Right renal pelvis (tissue), 4 donors: Measurements from ENCODE around the gene SETD1A. TPM values are rescaled to one million over a fixed set of nuclear protein-coding genes. Genes with fewer than 3 reads are reported as not detected.

Source experiments
- DNase-seq, 4 donors: peaks; one replicate each; pipeline ENCODE4 v3.0.0-alpha.2; 2013; ENCODE audit warnings: low read depth in 4 of 4, low spot score in 3 of 4, missing footprints in 1 of 4
- polyA plus RNA-seq, 4 donors: library from polyadenylated mRNA; unstranded; fragments of 120-200 nt; gene quantifications; one replicate each; pipeline ENCODE4 v1.2.1, GENCODE V29; 2013; ENCODE audit not compliant: insufficient read length in 4 of 4

The SETD1A gene
- polyA plus RNA-seq = 10 to 100 TPM; 15.9 to 19.2 (median 16.4) TPM

DNA sequence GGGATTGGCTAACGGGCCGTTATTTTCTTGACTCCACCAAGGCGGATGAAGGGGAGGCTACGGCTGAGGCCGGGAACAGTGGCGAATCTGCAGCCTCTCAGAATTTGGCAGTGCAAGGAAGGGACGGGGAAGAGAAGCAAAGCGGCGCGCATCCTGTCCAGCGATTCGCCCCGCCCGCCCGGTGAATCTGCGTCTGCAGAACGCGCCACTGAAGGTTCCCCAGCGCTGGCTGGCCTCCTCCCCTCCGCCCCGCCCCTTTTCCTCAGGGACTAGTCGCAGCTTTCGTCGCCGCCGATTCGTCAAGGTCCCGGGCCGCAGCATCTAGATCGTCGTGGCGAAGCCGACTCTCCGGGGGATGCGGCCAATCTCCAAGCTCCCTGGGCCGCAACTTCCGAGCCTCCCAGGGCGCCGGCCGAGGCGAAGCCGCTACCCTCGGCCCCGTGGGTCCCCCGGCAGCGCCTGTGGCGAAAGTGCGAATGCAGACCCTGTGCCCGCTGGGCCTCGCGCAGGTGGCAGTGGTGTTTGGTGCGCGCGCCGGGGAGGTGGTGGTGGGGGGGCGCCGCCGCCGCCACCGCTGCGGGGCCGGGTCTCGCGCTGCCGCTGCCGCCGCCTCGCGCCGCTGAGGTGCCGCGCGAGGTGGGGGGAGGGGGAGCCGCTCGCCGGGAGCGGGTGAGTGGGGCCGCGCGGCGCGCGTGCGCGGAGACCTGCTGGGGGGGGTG is at the start of gene SETD1A:
SETD1A (plus strand) TSS at position 299 of the 719 bp plus-strand sequence. CDS start 978 bp downstream, outside the sequence.
- peak; percentile 90 to 91 (median 90) for DNase-seq

- no peak for DNase-seq
Measured at GRCh38 chr16:30910427-30911029, 47.0 kb upstream of the SETD1A start.

DNA sequence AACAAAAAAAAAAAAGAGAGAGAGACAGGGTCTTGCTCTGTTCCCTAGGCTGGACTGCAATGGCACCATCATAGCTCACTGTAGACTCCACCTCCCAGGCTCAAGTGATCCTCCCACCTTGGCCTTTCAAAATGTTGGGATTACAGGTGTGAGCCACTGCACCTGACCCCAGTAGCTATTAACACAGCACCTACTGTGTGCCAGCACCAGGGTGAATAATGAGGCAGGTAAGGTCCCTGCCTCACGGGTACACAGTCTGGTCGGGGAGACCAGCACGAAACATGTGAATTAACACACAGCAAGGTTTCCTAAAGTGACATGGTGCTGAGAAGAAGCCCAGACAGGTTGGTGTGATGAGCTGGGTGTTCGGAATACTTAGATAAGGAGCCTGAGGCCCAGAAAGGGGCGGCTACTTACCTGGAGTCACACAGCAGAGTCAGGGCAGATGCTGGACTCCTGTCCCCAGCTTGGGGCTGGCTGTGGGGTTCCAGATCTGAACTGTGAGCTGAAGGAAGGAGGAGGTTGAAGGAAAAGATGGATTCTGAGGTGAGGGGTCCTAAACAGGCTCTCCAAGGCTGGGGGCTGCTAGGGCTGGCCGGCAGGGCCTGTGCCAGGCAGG is 44.7 kb upstream of the SETD1A start:
- DNase-seq = no peak

DNA sequence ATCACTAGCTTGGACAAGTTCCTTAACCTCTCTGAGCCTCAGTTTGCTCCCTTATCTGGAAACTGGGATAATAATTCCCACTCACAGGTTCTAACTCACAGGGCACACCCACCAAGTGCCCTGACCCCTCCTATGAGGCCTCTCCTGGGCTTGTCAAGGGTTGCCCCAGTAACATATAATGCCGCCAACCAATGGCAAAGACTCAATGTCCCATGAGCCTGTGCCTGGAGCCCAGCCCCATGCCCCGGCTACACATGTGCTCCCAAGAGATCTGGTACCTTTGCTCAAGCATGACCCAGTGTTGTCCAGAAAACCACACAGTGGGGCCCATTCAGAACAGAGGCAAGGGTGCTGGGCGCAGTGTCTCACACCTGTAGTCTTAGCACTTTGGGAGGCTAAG is 42.7 kb upstream of the SETD1A start:
- no peak for DNase-seq

DNA sequence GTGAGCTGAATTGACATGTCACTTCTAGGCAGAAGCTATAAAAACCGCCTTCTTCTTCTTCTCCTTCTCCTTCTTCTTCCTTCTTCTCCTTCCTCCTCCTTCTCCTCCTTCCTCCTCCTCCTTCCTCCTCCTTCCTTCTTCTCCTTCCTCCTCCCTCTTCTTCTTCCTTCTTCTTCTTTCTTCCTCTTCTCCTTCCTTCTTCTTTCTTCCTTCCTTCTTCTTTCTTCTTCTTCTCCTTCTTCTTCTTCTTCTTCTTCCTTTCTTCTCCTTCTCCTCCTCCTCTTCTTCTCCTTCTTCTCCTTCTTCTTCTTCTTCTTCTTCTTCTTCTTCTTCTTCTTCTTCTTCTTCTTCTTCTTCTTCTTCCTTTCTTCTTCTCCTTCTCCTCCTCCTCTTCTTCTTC is 38.9 kb upstream of the SETD1A start:
- no peak for DNase-seq

GRCh38 chr16:30920891-30921290 is 36.7 kb upstream of the SETD1A start:
- no peak for DNase-seq

- DNase-seq = no peak
Measured at GRCh38 chr16:30921459-30921747, 36.2 kb upstream of the SETD1A start.

- DNase-seq = peak; percentile 92 to 96 (median 93)
Measured at GRCh38 chr16:30921748-30922419, 35.7 kb upstream of the SETD1A start.

DNA sequence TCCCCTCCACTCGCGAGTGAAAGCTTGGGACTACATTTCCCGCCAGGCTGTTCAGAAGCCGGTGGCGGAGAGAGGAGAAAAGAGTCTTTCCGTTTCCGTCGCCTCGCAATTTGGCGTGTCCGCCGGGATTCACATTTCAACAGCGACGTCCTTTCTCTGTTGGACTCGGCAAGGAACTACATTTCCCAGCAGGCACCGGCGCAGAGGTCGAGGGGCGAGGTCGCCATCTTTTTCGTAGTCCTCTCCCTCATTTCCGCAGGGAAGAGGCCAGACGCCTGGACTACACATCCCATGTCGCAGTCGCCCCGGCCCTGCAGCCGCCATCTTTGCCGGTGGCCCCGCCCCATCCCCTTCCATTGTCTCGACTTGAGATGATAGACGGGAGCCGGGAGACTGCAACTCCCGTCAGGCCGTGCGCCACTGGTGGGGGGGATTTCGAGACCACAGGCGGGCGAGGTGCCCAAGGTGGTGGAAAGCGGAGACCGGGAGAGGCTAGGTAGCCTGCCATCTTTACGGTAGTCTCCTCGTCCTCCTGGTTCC is 35.1 kb upstream of the SETD1A start:
- DNase-seq = peak; percentile 98 to 99 (median 99)

DNA sequence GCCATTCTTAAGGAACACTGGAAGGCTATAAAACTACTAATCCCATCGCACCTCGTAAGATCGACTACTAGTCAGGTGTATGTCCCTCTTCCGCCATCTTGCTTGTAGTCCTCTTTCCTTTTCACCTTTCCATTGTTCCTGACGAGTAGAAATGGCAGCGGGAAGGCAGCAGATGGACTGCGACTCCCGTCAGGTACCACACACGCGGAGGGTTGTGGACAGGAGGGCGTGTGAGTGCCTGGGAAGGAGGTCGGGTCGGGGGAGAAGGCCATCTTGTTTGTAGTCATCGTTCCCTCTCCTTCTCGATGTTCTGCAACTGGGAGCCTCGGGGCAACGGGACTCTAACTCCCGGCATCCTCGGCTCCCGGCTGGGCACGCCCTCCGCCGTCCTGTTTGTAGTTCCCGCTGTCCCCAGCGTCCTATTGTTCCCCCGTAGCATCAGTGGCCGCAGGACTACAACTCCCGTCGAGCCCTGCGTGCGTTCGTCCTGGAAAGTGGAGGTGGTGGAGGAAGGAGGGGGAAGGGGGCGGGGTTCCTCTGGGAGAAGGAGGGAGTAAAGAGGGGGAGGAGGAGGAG is 34.5 kb upstream of the SETD1A start:
- peak; percentile 99 to 100 (median 100) for DNase-seq

GRCh38 chr16:30923554-30924075 is 33.9 kb upstream of the SETD1A start, which contains the start of gene FBXL19:
Gene FBXL19 (plus strand): TSS chr16:30923572. CDS start chr16:30925755, 2,183 bp downstream.
- peak in 1 of 4 donors; percentile 41 for DNase-seq

GRCh38 chr16:30924076-30924912 is 33.3 kb upstream of the SETD1A start:
- DNase-seq = no peak

GRCh38 chr16:30924913-30925631 is 32.5 kb upstream of the SETD1A start:
- DNase-seq = no peak

DNA sequence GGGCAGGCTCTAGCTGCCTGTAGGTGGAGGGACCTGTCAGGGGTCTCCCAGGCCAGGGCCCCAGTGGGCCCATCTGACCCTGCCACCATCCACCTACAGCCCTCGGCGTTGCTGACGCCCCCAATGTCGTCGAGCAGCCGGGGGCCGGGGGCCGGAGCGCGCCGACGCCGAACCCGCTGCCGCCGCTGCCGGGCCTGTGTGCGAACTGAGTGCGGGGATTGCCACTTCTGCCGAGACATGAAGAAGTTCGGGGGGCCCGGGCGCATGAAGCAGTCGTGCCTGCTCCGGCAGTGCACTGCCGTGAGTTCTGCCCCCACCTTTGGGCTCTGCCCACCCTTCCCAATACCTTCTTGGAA is 31.9 kb upstream of the SETD1A start:
- DNase-seq = no peak

DNA sequence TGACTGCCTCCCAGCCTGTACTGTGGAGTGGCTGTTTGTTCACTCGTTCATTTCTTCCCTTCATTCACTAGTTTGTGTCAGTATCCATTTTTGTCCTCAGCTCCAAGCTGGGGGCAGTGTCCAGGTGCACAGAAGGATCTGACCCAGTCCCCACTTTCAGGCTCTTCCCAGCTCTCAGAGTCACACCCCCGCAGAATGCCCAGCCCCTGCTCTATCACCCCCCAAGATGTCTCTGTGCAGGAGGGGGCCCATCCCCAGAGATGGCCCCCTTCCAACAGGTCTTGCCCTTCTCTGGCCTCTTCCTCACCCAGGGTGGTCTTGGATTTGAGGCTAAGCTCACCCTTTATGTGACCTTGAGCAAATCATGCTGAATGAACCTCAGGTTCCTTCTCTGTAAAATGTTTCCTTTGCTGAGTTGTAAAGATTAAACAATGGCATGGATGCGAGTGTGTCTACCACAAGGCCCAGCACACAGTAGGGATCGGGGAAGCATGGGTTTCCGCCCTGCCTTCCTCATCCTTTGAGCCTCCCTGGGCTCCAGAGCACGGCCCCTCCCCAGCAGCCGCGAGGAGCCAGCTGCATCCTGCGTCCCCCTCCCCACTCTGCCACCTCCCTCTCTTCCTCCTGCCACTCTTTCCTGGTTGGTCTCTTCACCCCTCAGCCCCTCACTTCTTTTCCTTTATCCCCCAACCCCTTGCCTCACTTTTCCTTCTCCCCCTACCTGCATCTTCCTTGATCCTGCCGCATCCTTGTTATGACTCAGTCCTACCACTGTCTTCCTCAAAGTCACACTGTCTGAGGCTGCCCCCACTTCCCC is 31.4 kb upstream of the SETD1A start:
- no peak for DNase-seq

GRCh38 chr16:30926937-30927788 is 30.4 kb upstream of the SETD1A start:
- no peak for DNase-seq

DNA sequence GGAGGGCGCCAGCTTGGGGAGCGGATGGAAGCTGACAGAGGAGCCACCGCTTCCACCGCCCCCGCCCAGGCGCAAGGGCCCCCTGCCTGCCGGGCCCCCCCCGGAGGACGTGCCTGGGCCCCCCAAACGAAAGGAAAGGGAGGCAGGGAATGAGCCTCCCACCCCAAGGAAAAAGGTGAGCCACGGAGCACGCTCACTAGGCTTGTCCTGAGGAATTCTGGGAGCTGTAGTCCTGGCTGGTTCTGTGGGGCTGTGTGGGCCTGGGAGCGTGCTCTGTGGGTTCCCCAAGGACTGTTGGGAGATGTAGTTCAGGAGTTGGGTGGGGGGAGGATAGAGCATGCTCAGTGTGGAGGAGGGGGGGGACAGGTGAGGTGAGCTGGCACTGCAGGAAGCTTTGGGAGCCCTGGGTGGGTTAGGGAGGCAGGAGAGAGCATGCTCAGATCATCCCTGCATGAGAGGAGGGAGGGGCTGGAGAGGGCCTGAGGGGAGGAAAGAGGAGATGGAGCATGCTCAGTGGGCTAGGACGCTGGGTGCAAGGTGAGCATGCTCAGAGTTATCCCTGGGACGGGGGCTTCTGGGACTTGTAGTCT is 29.7 kb upstream of the SETD1A start:
- DNase-seq = peak in 2 of 4 donors; percentile 34 to 67
